GM21515 (cell line): ENCODE measurements around the gene MFSD11.
"Not testable (repeated sequence)": the region's sequence is repeated elsewhere in the genome, so short reads cannot be mapped to it uniquely, and the experiment has no call there.

Experiments used
- ATAC-seq: cut with Tn5 transposase; IDR thresholded peaks from one replicate; pipeline ENCODE4 v1.9.1; 2021; ENCODE audit not compliant: unreplicated experiment

Gene MFSD11

DNA sequence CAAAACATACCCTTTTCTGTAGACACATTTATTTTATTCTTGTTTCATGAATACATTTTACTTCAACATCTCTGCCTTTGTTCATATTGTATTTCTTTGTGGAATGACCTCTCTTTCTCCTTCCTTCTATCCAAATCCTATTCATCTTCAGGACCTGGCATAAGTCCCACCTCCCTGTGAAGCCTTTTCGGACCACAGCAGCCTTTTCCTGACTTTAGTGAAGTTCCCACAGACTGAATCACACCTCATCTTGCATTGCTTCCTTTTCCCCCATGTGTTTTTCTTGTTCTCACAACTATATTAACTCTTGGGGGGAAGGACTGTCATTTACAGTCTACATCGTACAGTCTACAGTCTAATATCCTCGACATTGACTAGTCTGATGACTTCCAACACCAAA lies 58.2 kb downstream of the MFSD11 start:
- ATAC-seq: no peak

DNA sequence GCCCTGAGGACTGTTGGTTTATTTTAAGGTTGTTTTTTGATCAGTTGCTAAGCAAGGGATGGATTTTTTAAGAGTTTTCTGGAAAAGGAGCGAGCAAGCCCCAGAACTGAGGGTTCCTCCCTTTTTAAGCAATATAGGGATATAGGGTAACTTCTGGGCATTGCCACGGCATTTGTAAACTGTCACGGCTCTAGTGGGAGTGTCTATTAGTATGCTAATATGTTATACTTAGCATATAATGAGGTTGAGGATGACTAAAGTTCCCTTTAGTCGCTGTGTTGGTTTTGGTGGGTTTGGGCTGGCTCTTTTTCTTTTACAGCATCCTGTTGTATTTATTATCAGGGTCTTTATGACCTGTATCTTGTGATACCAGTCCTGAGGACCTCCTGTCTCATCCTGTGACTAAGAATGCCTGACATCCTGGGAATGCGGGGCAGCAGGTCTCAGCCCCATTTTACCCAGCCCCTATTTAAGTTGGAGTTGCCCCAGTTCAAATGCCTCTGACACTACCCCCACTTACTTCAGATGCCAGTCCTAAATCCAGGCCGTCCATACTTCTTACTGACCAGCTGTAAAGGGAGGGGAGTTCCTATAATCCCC lies 59.4 kb downstream of the MFSD11 start:
- ATAC-seq: no peak

DNA sequence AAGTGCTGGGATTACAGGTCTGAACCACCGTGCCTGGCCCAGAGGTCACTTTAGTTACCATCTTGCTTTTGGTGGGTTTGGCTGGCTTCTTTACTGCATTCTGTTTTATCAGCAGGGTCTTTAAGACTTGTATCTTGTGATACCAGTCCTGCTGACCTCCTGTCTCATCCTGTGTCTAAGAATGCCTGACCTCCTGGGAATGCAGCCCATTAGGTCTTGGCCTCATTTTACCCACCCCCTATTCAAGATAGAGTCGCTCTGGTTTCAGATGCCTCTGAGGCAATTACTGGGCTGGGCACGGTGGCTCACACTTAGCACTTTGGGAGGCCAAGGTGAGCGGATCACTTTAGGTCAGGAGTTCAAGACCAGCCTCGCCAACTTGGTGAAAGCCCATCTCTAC lies 63.8 kb downstream of the MFSD11 start:
- ATAC-seq: no peak

DNA sequence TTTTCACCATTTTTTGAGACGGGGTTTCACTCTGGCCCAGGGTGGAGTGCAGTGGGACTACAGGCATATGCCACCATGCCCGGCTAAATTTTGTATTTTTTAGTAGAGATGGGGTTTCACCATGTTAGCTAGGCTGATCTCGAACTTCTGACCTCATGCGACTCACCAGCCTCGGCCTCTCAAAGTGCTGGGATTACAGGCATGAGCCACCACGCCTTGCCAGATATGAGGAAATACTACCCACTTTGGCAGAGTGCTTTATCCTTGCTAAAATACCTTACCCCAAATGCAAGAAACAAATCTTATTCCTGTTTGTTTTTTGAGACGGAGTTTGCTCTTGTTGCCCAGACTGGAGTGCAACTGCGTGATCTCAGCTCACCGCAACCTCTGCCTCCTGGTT lies 67.4 kb downstream of the MFSD11 start:
- no peak for ATAC-seq

DNA sequence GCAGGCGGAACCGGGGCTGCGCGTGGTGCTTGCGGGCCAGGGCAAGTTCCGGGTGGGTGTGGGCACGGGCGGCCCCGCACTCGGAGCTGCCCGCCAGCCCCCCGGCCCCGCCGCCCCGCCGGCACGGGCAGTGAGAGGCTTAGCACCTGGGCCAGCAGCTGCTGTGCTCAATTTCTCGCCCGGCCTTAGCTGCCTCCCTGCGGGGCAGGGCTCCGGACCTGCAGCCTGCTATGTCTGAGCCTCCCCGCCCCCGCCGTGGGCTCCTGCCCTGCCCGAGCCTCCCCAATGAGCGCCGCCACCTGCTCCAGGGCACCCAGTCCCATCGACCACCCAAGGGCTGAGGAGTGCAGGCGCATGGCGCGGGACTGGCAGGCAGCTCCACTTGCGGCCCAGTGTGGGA lies 68.2 kb downstream of the MFSD11 start:
- not testable (repeated sequence) for ATAC-seq

DNA sequence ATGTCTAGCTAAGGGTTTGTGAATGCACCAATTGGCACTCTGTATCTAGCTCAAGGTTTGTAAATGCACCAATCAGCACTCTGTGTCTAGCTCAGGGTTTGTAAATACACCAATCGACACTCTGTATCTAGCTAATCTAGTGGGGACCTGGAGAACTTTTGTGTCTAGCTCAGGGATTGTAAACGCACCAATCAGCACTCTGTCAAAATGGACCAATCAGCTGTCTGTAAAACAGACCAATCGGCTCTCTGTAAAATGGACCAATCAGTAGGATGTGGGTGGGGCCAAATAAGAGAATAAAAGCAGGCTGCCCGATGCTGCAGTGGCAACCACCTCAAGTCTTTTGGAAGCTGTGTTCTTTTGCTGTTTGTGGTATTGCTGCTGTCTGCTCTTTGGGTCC lies 68.8 kb downstream of the MFSD11 start:
- ATAC-seq: not testable (repeated sequence)

DNA sequence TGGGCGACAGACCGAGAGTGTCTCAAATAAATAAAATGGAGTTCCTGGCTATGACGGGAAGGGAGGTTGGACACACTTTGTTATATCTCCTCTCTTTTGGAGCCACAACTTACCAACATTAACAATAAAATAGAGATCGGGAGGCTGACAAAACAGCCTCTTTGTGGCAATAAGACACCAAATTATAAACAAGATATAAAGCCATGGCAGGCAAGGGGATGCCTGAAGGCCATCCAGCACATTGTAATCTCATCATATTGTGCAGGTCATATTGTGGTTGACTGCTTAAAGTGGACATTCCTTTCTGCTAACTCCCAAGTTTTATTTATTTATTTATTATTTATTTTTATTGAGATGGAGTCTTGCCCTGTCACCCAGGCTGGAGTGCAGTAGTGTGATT lies 70.4 kb downstream of the MFSD11 start:
- ATAC-seq: no peak

DNA sequence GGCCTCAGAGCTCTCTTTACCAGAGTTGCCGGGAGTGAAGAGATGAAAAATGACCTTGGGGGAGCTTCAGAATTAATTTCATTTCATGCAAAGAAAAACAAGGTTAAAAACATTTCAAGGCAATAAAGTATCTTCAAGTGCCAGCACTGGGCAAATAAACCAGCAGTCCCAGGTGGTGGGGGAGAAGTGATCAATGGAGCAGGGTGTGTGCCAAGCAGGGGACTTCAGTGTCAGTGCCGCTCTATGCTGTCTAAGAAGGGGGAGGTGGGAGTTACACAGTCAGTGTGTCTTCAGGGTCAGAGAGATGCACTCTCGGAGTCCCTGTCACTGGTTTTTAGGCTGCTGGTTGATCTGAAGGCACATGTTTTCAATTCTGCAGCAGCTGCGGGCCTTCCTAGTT lies 73.0 kb downstream of the MFSD11 start:
- ATAC-seq: no peak

DNA sequence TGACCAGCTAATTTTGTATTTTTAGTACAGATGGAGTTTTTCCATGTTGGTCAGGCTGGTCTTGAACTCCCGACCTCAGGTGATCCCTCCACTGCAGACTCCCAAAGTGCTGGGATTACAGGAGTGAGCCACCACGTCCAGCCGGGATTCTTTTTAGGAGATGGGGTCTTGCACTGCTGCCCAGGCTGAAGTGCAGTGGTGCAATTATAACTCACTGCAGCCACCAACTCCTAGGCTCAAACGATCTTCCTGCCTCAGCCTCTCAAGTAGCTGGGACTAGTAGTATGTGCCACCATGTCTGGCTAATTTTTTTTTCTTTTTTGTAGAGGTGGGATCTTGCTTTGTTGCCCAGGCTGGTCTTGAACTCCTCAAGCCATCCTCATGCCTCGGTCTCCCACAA lies 73.9 kb downstream of the MFSD11 start:
- ATAC-seq: no peak

DNA sequence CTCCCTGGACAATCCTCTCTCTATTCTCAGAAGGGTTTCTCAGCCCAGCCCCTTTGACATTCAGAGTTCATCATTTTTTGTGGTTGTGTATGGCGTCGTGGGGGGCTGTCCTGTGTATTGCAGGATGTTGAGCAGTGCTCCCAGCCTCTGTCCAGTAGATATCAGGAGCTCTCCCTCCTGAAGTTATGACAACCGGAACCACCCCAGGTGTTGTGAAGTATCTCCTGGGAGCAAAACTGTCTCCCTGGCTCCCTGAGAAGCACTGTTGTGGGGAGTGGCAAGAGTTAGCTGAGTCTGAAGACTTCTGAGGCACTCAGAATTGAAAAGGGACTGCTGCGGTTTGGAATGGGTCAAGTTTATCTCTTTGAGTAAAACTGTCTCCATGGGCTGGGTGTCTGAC lies 74.3 kb downstream of the MFSD11 start:
- no peak for ATAC-seq

DNA sequence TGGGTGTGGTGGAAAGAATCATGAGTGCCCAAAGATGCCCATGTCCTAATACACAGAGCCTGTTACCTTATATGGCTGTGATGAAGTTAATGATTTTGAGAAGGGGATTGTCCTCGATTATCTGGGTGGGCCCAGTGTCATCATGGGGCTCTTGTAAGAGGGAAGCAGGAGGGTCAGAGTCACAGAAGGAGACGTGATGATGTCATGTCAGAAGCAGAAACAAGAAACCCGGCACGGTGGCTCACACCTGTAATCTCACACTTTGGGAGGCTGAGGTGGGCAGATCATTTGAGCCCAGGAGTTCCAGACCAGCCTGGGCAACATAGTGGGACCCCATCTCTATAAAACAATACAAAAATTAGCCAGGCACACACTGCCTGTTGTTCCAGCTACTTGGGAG lies 75.0 kb downstream of the MFSD11 start:
- ATAC-seq: no peak

DNA sequence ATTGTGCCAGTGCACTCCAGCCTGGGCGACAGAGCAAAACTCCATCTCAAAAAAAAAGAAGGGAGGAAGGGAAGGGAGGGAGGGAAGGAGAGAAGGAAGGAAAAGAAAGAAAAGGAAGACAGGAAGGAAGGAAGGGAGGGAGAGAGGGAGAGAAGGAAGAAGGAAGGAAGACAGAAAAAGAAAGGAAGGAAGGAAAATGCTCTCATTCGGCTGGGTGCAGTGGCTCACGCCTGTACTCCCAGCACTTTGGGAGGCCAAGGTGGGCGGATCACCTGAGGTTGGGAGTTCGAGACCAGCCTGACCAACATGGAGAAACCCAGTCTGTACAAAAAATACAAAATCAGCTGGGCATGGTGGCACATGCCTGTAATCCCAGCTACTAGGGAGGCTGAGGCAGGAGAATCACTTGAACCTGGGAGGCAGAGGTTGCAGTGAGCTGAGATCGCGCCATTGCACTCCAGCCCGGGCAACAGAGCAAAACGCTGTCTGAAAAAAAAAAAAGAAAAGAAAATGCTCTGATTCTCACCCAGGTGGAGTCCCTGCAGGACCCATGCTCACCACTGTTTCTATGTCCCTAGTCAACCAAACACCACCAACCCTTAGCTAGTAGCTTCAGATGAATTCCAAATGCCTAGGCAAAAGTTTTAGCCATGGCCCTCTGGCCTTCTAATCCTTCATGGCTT lies 78.1 kb downstream of the MFSD11 start:
- not testable (repeated sequence) for ATAC-seq

DNA sequence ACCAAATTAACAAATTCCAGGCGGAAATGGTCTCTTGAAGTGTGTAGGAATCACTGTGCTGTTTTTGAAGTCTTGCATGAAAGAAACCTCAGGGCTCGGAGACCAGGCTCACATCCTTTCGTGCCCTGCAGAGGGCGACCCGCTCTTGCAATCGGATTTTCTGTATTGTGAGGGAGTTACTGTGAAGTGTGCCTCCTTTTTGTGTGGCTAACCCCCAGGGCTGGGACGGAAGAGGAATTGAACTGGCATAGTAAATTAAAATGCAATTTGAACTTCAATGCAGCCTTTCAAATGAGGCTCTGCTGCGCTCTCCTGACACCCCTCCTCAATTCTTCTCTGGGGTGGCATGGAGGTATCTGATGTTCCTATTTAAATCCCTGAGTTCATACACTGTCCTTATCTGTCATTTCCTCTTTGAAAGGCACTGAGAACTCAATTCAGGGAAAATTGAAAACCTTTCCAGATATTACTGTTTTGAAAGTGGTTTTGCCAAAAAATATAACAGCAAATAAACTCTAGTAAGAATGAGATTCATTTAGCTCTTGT lies 78.7 kb downstream of the MFSD11 start:
- ATAC-seq: no peak

DNA sequence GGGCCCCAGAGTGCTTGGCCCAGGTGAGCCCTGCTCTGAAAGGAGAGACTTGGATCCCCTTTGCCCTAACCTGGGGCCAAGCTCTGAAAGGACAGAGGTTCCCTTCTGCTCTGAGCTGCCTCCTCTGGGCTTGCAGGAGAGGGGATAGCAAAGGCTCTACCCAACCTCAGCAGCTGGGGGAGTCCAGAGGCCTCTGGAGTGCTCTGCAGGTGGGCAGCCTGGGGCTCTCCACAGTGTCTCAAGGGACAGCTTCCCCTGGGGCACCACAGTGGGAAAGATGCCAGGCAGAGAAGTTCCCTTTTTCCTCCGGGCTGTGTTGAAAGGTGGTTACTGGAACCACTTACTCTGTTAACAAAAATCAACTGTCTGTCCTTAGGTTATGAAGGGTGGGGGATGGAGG lies 82.1 kb downstream of the MFSD11 start:
- no peak for ATAC-seq

DNA sequence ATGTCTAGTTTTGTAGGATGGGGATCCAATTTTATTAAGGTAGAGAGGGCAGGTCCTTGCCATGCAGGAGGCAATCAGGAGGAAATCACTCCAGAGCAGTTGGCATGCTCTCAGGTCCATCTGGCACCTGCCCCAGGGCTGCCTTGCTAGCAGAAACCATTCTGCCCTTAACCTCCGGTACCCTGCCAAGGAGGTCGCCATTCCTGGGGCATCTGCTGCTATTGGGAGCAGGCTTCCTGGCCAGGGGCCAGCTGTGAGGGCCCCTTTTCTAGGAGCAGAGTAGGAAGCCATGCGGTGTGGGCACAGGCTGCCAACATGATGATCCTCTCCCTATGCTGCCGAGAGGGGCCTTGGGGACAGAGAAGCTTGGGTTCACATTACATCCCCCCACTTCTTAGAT lies 82.6 kb downstream of the MFSD11 start:
- no peak for ATAC-seq

DNA sequence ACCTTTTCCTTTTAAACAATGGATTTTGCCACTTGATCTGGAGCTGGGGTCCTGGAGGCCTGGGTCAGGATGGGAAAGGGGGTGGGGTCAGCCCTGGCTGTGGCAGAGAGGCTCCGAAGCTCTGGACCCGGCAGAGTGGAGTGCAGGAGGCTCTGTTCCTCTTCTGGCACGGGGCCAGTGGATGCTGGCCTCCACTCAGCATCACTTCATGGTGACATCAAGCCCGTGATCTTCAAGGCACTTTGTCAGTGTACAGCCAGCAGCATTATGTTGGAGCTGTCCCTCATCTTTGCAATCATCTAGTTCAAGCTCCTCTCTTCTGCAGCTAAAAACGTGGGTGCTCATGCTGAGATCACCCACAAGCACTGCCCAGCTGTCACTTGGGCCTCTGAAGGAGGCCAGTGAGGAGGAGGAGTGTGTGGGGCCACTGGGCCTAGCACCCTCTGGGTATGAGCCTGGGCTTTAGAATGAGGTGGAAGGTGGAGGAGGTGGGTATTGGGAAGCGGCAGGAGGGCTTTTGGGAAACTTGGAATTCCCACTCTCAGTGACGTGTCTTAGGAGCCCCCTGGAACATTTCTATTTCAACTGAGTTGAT lies 84.4 kb downstream of the MFSD11 start:
- no peak for ATAC-seq

DNA sequence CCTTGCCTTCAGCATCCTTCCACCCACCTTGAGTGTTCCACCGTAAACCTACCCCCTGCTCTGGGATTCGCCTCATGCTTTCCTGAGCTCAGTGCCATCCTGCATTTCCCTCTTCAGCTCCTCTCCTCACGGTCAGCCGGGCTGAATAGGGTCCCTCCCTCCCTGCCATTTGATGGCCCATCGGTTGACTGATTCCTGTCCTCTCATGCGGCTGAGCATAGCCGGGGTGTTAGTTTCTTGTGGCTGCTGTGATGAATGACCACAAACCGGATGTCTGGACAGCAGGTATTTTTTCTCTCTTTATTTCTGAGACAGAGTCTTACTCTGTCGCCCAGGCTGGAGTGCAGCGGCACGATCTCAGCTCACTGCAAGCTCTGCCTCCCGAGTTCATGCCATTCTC lies 86.2 kb downstream of the MFSD11 start:
- ATAC-seq: no peak

DNA sequence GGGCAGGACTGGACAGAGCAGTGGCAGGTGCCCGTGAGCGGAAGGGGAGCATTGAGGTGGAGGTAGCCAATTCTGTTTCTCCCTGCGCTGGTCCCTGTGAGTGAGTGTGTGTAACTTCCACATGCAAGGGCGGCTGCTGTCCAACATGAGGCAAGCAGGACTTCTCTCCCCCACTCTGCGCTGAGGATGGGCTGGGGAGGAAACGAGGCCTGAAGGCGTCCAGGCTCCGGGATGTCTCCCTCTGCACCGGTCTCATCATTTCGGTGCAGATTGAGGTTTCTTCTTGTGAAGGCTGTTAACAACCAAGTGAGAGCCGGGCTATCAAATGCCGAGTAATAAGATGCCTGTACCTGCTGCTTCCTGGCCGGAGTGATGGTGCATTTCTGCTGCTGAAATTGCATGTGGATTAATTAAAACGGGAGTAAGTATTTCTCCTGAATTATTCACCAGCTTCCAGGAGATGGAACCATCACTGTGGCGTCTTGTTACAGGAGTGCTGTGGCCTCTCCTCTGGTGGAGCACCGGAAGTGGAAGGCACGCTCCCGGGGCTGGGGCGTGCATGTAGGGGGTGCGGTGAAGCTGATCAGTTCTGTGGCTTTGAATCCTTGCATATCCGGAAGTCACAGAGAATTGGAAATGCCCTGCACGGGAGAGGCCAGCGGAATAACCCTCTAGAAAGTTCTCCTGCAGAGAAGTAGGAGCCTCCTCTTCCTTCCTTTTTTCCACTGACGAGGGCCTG lies 88.6 kb downstream of the MFSD11 start:
- ATAC-seq: no peak

DNA sequence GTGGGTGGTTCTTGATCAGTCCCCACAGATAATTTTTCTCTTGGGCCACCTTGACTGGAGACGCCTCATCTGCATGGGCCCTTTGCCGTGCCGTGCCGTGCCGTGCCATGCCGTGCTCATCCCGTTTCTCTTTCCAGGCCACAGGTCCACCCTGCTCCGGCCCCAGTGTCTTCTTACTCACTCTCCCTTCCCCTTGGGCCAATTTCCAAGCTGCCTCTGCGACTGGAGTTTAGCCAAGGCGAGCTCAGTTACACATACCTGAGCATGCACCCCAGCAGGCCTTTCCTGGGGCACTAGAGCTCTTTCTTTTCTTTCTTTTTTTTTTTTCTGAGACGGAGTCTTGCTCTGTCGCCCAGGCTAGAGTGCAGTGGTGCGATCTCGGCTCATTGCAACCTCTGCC lies 89.8 kb downstream of the MFSD11 start:
- no peak for ATAC-seq
